HG03103 (cell line): ENCODE results near the gene AFP.

Experiments
- ATAC-seq: cut with Tn5 transposase; IDR thresholded peaks from one replicate; pipeline ENCODE4 v1.9.1; 2021; ENCODE audit warnings: low read depth; ENCODE audit not compliant: unreplicated experiment

Gene AFP

DNA sequence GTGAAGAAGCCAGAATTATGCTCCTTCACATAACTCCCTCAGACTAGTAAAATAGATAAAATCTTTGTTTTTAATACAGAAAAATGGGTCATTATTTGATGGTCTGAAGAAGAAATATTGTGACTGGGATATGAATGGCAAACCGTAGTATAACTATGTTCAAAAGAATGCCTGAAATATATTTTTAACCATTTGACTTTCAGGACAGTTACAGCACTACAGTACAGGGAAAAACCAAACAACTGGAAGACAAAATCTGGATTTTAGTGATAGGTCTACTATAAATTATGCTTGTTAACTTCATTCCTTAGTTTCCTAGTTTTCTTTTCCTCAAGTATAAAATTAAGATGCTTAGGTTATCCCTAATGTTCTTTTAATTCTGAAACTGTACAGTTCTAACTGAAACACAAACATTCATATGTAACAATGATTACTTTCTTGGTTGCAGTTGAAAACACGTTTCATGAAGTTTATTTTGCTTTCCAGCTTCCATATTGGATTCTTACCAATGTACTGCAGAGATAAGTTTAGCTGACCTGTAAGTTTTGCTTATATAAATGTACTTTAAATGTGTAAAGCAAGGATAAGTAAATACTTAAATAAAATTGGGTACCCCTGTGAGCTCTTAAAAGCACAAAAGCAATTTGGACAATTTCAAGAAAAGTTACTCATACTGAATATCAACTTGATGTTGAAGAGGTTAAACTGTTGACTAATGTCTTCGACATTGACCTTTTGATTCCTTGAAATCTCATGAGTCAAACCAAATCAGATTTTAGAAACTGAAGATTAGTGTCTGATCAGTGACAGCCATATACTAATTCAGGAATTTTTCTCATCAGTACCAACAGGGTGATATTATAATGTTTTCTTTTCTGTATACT lies 895 bp downstream of the AFP start:
- ATAC-seq, result no peak

DNA sequence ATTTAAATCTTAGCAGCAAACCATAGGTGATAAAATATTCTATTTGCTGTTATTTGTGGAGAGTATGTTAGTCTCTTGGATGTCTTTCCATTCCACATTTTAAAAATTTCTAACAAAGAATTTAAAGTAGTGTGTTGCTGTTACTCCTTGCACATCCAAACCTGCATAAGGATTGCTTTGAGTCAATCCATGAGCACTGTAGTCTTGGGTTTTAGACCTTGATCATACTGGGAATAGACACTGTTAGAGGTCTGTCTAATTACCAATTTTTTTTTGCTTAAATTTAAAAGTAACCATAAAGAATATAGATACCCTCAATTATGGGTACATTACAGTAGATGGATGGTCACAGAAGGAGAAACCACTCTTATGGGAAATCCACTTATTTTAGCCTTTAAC lies 1.5 kb downstream of the AFP start:
- ATAC-seq, result no peak

- ATAC-seq, result no peak
These were observed 2.0 kb downstream of the AFP start for GRCh38 chr4:73438048-73438447.

GRCh38 chr4:73438582-73439215 lies 2.7 kb downstream of the AFP start:
- no peak for ATAC-seq

GRCh38 chr4:73439445-73439844 lies 3.4 kb downstream of the AFP start:
- no peak for ATAC-seq

DNA sequence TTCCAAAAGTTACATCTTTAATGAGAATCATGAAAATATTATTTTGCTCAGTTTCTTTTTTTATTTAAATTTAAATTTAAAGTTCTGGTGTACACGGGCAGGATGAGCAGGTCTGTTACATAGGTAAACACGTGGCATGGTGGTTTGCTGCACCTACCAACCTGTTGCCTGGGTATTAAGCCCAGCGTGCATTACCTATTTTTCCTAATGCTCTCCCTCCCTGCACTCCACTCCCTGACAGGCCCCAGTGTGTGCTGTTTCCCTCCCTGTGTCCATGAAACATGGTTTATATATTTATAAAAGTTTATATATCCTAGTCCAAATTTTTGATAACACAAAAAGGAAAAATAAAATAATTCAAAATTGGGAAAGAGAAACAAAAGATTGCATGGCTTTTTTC lies 4.0 kb downstream of the AFP start:
- ATAC-seq, result no peak

DNA sequence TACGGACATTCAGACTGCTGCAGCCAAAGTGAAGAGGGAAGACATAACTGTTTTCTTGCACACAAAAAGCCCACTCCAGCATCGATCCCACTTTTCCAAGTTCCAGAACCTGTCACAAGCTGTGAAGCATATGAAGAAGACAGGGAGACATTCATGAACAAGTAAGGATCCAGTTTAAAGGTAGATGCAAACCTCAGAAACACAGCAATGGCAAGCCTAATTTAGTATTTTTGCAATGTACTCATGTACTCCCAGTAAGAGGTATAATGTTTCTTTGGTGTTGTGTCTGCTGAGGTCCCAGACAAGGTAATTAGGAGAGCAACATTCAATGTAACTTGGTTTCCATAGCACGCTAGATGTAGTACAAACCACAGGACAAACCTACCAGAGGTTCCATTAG lies 4.6 kb downstream of the AFP start:
- no peak for ATAC-seq

DNA sequence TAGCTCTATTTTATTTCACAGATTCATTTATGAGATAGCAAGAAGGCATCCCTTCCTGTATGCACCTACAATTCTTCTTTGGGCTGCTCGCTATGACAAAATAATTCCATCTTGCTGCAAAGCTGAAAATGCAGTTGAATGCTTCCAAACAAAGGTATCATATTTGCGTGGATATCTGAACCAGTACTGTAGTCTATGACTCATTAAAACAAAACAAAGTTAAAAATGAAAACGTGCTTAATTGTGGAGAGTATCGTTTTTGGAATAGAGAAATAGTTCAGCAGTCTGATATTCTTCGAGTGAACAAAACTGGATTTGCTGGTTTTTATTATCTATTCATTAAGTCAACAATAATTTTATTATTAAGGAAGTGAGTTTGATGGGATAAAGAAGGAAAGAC lies 6.3 kb downstream of the AFP start:
- ATAC-seq, result no peak

- no peak for ATAC-seq
These were observed 7.2 kb downstream of the AFP start for GRCh38 chr4:73443224-73443623.

DNA sequence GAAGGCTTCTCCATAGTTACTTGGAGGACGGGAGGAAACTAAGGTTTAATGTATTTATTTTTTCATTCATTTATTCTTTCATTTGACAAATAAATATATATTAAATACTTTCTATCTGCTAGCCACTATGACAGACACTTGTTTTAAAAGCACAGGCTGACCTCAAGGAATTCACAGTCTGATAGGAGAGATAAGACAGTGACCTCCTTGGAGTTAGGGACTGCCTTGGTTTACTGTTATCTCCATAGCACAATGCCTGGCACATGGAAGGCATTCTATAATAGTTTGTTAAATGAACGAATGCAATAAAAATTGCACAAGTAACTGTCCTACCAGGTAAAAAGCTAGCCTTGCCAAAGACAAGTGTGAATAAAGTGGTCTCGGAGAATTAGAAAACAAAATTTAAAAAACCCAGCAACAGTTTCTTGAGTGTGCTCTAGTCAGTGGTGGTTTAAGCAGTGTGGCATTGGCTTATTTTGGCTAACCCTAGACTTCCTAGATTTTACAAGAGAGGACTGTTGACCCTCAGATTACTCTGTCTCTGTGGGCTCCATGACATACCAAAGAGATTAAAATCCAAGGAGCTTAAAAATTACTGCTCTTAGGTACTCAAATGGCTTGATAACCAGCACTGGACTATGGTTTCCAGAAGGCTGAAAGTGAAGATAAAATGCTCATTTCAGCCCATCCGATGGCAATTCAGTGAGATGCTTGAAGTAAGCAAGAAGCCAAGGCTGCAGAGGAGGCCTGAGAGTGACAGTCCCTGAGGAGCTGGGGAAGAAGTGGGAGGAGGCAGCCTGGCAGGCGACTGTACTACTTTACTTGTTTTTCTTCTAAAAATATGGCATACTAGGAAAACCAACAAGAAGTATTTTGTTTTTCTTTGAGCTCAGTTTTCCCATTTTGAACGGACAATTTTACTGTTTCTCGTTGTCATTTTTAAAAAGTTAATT lies 9.6 kb downstream of the AFP start:
- ATAC-seq, result no peak

DNA sequence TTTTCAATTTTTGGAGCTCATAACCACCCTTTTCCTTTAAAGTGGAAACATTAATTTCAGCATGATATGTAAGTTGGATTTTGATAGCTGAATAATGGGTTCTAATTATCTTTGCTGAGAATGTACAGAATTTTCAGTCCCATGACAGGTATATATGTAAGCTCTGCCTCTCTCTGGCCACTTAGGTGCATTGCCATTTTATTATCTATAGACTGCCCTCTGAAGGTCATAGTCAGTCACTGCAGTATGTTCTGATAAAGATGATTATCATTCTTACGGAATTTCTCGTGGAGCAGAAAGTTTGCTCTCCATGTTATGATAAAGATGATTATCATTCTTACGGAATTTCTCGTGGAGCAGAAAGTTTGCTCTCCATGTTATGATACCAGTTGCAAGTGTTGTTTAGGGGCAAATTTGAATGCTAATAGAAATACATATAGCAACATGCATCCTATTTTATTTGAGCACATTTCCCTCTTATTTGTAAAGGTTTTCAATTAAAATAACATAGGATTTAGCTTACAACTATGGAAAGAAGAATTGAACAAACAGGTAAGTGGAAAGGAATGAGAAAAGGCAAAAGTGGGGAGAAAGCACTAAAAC lies 10.4 kb downstream of the AFP start:
- ATAC-seq, result peak; percentile 100

DNA sequence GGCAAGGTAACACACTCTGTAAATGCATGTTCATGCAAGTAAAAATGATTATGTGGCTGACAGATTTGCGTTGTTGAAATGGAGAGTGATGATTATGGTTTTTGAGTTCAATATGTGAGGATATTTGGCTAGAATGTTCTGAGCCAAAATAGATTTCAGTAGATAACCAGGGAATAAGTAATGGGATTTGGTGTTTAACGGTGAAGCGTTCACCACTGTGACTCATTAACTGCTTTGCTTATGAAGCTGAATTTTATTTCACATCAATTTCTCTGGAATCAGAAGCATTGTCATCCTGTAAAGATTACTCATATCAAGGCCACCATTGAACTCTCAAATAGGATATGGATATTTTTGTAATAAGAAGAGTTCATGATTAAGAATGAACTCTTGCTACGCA lies 11.7 kb downstream of the AFP start:
- ATAC-seq, result no peak

GRCh38 chr4:73448448-73449203 lies 12.6 kb downstream of the AFP start:
- no peak for ATAC-seq

DNA sequence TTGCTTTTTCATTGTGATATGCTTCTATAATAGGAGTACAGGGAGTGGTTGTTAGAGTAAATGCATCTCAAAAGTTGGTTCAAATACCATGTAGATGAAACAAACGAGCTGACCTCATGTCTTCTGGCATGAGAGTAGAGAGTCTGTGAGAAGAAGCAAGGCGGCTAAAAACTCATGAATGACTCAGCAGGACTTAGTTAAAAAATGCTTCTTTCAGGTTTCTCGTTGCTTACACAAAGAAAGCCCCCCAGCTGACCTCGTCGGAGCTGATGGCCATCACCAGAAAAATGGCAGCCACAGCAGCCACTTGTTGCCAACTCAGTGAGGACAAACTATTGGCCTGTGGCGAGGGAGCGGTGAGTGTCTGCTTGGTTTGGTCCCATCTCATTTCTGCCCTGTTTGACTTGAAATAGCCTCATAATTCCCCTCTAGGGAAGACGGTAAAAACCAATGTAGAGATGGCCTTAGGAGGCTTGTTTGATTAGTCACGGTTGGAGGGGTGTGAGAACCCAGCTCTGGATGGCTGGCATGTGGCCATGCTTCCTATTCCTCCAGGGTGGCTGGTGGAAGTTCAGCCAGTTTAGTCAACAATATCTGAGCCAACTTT lies 14.5 kb downstream of the AFP start:
- ATAC-seq, result no peak

DNA sequence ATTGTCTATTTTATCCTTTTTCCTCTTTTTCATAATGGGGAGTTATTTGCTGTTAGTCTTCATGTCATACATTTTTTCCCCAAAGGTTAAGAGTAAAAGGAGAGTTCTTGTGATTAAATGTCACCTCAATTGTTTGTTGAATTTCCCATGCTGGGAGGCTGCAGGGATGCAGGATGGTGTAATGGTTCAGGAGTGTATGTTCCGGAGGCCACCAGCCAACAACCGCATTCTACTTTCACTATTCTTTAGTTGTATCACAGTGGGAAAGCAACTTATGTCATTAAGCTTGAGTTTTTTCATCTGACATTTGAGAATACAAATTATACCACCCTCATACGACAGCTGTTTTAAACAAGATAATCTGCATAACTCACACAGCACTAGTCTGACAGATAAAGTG lies 15.4 kb downstream of the AFP start:
- ATAC-seq, result no peak

- ATAC-seq, result no peak
These were observed 16.1 kb downstream of the AFP start for GRCh38 chr4:73451981-73452747.

DNA sequence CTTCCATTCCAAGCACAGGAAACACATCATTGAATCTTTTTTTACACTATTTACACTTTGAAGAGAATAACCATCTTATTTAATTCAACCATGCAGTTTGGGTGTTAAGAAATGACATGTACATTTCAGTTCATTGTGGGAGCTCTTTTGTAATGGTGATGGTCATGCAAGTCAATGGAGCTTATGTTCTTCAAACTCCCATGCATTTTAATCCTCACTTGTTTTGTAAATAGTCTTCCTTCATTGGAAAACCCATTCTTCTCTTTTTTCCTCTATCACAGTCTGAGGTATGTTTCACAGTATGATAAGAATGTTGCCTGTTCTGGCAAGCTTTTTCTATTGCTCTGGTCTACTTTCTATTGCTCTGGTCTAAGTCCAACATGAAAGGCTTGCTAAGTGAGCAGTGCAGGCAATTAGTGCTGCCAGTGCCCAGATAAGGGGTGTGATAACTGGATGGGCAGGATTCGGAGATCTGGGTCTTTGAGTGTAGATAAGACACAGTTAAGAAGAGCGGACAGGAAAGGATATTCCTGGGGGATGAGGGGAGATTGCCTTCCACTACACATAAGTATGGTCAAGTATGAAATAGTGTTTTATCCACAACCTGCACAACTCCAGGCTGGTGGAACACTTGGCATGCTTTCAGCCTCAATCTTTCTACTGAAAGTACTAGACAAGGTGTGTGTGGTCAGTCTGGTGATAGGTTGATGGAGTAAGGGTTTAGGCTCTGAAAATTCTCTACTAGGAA lies 17.1 kb downstream of the AFP start:
- ATAC-seq, result no peak

GRCh38 chr4:73453701-73454005 lies 17.6 kb downstream of the AFP start:
- no peak for ATAC-seq
